HCT116 (cell line): ENCODE measurements around the gene ELP1.

Source experiments
- CTCF ChIP-seq, 3 experiments: fragments of 200-600 bp in 1 of 3; sonication (generic) in 1 of 3; IDR thresholded peaks in 2 of 3; conservative IDR thresholded peaks in 1 of 3; 2 replicates each; pipeline ENCODE4 v1.5.1; 2012 to 2017; ENCODE audit warnings: low read depth in 2 of 3, low read length in 2 of 3, antibody characterized with exemption in 1 of 3, borderline replicate concordance in 1 of 3, control low read depth in 1 of 3, mild to moderate bottlenecking in 1 of 3, mixed read lengths in 1 of 3, mixed run types in 1 of 3, moderate library complexity in 1 of 3; ENCODE audit not compliant: insufficient read depth in 1 of 3
- EGR1 ChIP-seq: IDR thresholded peaks from 2 replicates; pipeline ENCODE4 v1.6.1; 2012; ENCODE audit warnings: low read depth
- ELF1 ChIP-seq: IDR thresholded peaks from 2 replicates; pipeline ENCODE4 v1.6.1; 2012; ENCODE audit warnings: low read depth, borderline replicate concordance
- EZH2 ChIP-seq: fragments of 200-600 bp; sonication (generic); IDR thresholded peaks from 2 replicates; pipeline ENCODE4 v1.6.1; 2017; ENCODE audit warnings: antibody characterized with exemption, mixed run types
- EZH2phosphoT487 ChIP-seq: fragments of 200-600 bp; IDR thresholded peaks from 2 replicates; pipeline ENCODE4 v1.6.1; 2018; ENCODE audit warnings: antibody characterized with exemption, borderline replicate concordance
- FOSL1 ChIP-seq: IDR thresholded peaks from 2 replicates; pipeline ENCODE4 v1.6.1; 2012; ENCODE audit warnings: low read depth
- POLR2A ChIP-seq: IDR thresholded peaks from 2 replicates; pipeline ENCODE4 v1.7.0; 2011; ENCODE audit warnings: borderline replicate concordance; ENCODE audit not compliant: insufficient read depth, insufficient read length; ENCODE audit errors: extremely low read depth
- POLR2AphosphoS5 ChIP-seq: IDR thresholded peaks from 2 replicates; pipeline ENCODE4 v1.6.1; 2011; ENCODE audit warnings: mild to moderate bottlenecking, low read depth, low read length, moderate library complexity
- SIN3A ChIP-seq: IDR thresholded peaks from 2 replicates; pipeline ENCODE4 v1.6.1; 2012; ENCODE audit warnings: low read depth
- SP1 ChIP-seq: IDR thresholded peaks from 2 replicates; pipeline ENCODE4 v1.6.1; 2012; ENCODE audit warnings: low read depth
- YY1 ChIP-seq: IDR thresholded peaks from 2 replicates; pipeline ENCODE4 v1.6.1; 2011; ENCODE audit warnings: low read length, low read depth, moderate library complexity, mild to moderate bottlenecking; ENCODE audit not compliant: insufficient replicate concordance; ENCODE audit errors: extremely low read depth
- TF ChIP-seq, protein P1 (sequence below): IDR thresholded peaks from 2 replicates; pipeline ENCODE4 v1.6.1; 2012
- TF ChIP-seq, protein P2 (sequence below): IDR thresholded peaks from 2 replicates; pipeline ENCODE4 v1.6.1; 2012; ENCODE audit warnings: low read depth

DNA sequence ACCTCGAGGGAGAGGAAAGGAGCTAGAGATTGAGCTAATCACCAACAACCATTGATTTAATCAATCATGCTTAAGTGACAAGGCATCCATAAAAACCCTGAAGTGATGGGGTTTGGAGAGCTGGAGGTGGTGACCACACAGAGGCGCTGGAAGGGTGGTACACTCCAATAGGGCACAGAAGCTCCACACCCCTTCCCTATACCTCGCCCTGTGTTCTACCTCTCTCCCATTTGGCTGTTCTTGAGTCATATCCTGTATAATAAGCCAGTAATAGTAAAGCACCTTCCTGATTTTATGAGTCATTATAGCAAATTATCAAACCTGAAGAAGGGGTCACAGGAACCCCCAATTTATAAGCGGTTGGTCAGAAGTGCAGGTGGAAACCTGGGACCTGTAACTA is 96.4 kb downstream of the ELP1 start:
- TF ChIP-seq SP1, result no peak
- TF ChIP-seq EGR1, result no peak
- TF ChIP-seq EZH2phosphoT487, result no peak
- TF ChIP-seq EZH2, result no peak
- no peak for TF ChIP-seq CTCF (IDR thresholded peaks at IDR 0.05 in 2 of 3, conservative IDR thresholded peaks at IDR 0.05 in 1 of 3; ENCODE audit: borderline replicate concordance in 1 of 3, insufficient read depth in 1 of 3, low read depth in 2 of 3, low read length in 2 of 3)
- no peak for TF ChIP-seq POLR2A
- TF ChIP-seq FOSL1, result no peak
- TF ChIP-seq SIN3A, result no peak
- TF ChIP-seq YY1, result no peak
- TF ChIP-seq ELF1, result no peak
- no peak for TF ChIP-seq POLR2AphosphoS5
- TF ChIP-seq, protein P1, sequence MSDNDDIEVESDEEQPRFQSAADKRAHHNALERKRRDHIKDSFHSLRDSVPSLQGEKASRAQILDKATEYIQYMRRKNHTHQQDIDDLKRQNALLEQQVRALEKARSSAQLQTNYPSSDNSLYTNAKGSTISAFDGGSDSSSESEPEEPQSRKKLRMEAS, result no peak
- TF ChIP-seq, protein P2, sequence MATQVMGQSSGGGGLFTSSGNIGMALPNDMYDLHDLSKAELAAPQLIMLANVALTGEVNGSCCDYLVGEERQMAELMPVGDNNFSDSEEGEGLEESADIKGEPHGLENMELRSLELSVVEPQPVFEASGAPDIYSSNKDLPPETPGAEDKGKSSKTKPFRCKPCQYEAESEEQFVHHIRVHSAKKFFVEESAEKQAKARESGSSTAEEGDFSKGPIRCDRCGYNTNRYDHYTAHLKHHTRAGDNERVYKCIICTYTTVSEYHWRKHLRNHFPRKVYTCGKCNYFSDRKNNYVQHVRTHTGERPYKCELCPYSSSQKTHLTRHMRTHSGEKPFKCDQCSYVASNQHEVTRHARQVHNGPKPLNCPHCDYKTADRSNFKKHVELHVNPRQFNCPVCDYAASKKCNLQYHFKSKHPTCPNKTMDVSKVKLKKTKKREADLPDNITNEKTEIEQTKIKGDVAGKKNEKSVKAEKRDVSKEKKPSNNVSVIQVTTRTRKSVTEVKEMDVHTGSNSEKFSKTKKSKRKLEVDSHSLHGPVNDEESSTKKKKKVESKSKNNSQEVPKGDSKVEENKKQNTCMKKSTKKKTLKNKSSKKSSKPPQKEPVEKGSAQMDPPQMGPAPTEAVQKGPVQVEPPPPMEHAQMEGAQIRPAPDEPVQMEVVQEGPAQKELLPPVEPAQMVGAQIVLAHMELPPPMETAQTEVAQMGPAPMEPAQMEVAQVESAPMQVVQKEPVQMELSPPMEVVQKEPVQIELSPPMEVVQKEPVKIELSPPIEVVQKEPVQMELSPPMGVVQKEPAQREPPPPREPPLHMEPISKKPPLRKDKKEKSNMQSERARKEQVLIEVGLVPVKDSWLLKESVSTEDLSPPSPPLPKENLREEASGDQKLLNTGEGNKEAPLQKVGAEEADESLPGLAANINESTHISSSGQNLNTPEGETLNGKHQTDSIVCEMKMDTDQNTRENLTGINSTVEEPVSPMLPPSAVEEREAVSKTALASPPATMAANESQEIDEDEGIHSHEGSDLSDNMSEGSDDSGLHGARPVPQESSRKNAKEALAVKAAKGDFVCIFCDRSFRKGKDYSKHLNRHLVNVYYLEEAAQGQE, result no peak
